Testis (tissue), 3 donors: ENCODE results near the gene TGFBR2. TPM values are rescaled to one million over a fixed set of nuclear protein-coding genes. Genes with fewer than 3 reads are reported as not detected.

Source experiments
- DNase-seq: peaks from one replicate; pipeline ENCODE4 v3.0.0-alpha.2; 2019
- H3K27ac ChIP-seq, 2 donors: fragments of 200-600 bp; sonication (generic); one replicate each; pipeline ENCODE4 v1.5.1; 2019
- H3K27me3 ChIP-seq: fragments of 200-600 bp; sonication (generic); one replicate; pipeline ENCODE4 v1.5.1; 2019
- H3K36me3 ChIP-seq: fragments of 200-600 bp; sonication (generic); one replicate; pipeline ENCODE4 v1.5.1; 2017; ENCODE audit warnings: low read depth; ENCODE audit errors: missing control alignments
- H3K4me1 ChIP-seq: fragments of 200-600 bp; sonication (generic); one replicate; pipeline ENCODE4 v1.5.1; 2019
- H3K4me3 ChIP-seq, 2 donors: fragments of 200-600 bp; sonication (generic); one replicate each; pipeline ENCODE4 v1.5.1; 2017 to 2019
- H3K9me3 ChIP-seq: fragments of 200-600 bp; sonication (generic); one replicate; pipeline ENCODE4 v1.5.1; 2017
- POLR2A ChIP-seq: fragments of 450-650 bp; IDR thresholded peaks from one replicate; pipeline ENCODE4 v1.6.1; 2017; ENCODE audit warnings: antibody characterized with exemption, mild to moderate bottlenecking, moderate library complexity
- WGBS, 2 donors: methylation state at CpG; one replicate each; pipeline ENCODE4 v1.1.5; 2018; 5-methylcytosine and 5-hydroxymethylcytosine counted together
- intact Hi-C: fragments of 100-400 bp; cut with DNase I; formaldehyde crosslinking; loops from one replicate; pipeline ENCODE4 v1.15.1; 2023; ENCODE audit warnings: low total_unique reads
- polyA plus RNA-seq: library from polyadenylated mRNA; stranded (reverse); fragments of 350-450 nt; fragmentation: Illumina TruSeq; extraction: RNeasy Lipid Tissue Mini Kit (QIAGEN cat#74804); gene quantifications from one replicate; pipeline ENCODE4 v1.2.3, GENCODE V29; 2014; ENCODE audit warnings: low read depth, low replicate concordance; ENCODE audit not compliant: insufficient read depth
- total RNA-seq, 2 donors: library from RNA; depleted of rRNA; stranded (reverse); fragments of >200 nt; gene quantifications; one replicate each; pipeline ENCODE4 v1.2.3, GENCODE V29; 2016
- TF ChIP-seq, protein P1 (sequence below), 3 experiments: fragments of 450-650 bp in 2 of 3; fragments of 200-600 bp in 1 of 3; sonication (generic) in 1 of 3; IDR thresholded peaks; one replicate each; pipeline ENCODE4 v1.5.1; 2016 to 2019; ENCODE audit warnings: antibody characterized with exemption in 3 of 3, mild to moderate bottlenecking in 2 of 3, moderate library complexity in 1 of 3

The TGFBR2 gene
- total and polyA plus RNA-seq, 3 donors from 2014 or later: 18.7 to 35.3 (median 26.1) TPM

GRCh38 chr3:30723211-30723610, 116.8 kb downstream of the TGFBR2 start:
- H3K4me3 ChIP-seq: no peak overlapping the region
- no peaks in the 10 kb centered on the region for H3K27me3 ChIP-seq
- no peaks in the 10 kb centered on the region for H3K36me3 ChIP-seq
- TF ChIP-seq POLR2A: no peak
- TF ChIP-seq, protein P1, sequence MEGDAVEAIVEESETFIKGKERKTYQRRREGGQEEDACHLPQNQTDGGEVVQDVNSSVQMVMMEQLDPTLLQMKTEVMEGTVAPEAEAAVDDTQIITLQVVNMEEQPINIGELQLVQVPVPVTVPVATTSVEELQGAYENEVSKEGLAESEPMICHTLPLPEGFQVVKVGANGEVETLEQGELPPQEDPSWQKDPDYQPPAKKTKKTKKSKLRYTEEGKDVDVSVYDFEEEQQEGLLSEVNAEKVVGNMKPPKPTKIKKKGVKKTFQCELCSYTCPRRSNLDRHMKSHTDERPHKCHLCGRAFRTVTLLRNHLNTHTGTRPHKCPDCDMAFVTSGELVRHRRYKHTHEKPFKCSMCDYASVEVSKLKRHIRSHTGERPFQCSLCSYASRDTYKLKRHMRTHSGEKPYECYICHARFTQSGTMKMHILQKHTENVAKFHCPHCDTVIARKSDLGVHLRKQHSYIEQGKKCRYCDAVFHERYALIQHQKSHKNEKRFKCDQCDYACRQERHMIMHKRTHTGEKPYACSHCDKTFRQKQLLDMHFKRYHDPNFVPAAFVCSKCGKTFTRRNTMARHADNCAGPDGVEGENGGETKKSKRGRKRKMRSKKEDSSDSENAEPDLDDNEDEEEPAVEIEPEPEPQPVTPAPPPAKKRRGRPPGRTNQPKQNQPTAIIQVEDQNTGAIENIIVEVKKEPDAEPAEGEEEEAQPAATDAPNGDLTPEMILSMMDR (IDR thresholded peaks at IDR 0.05): no peak
- no peak for DNase-seq
- intact Hi-C loops: no loop called here
- H3K4me1 ChIP-seq: no peaks in the 10 kb centered on the region
- 92 to 95% methylated on average over 1 of the region's 1 CpG for WGBS, 2 donors
- no peak overlapping the region for H3K27ac ChIP-seq
- no peaks in the 10 kb centered on the region for H3K9me3 ChIP-seq

GRCh38 chr3:30724863-30725262, 118.5 kb downstream of the TGFBR2 start:
- intact Hi-C loops: no loop called here
- Histone ChIP-seq H3K27me3 (no peaks in the 10 kb centered on the region), H3K36me3 (no peaks in the 10 kb centered on the region), H3K9me3 (no peaks in the 10 kb centered on the region), H3K27ac (no peak overlapping the region), H3K4me3 (no peak overlapping the region), H3K4me1 (no peaks in the 10 kb centered on the region)
- WGBS, 2 donors: 94 to 97% methylated on average over 3 of the region's 3 CpGs
- no peak for DNase-seq
- no peak for TF ChIP-seq POLR2A

GRCh38 chr3:30728143-30728542, 121.7 kb downstream of the TGFBR2 start:
- WGBS, 2 donors: 85 to 100% methylated on average over 4 of the region's 4 CpGs
- Histone ChIP-seq H3K4me3 (no peak overlapping the region), H3K9me3 (no peaks in the 10 kb centered on the region), H3K36me3 (no peaks in the 10 kb centered on the region), H3K27me3 (no peaks in the 10 kb centered on the region), H3K4me1 (no peaks in the 10 kb centered on the region), H3K27ac (no peak overlapping the region)
- DNase-seq: no peak
- intact Hi-C loops: no loop called here
- TF ChIP-seq, protein P1 (IDR thresholded peaks at IDR 0.05): no peak
- TF ChIP-seq POLR2A: no peak

GRCh38 chr3:30729512-30729911, 123.1 kb downstream of the TGFBR2 start:
- no peaks in the 10 kb centered on the region for H3K36me3 ChIP-seq
- intact Hi-C loops: no loop called here
- DNase-seq: no peak
- no peak overlapping the region for H3K4me3 ChIP-seq
- H3K27me3 ChIP-seq: no peaks in the 10 kb centered on the region
- H3K27ac ChIP-seq: no peak overlapping the region
- WGBS, 2 donors: 70 to 80% methylated on average over 2 of the region's 2 CpGs
- TF ChIP-seq, protein P1 (IDR thresholded peaks at IDR 0.05): no peak
- TF ChIP-seq POLR2A: no peak
- no peaks in the 10 kb centered on the region for H3K9me3 ChIP-seq
- H3K4me1 ChIP-seq: no peaks in the 10 kb centered on the region

- TF ChIP-seq, protein P1 (IDR thresholded peaks at IDR 0.05): no peak
- TF ChIP-seq POLR2A: no peak
- Histone ChIP-seq H3K27ac (no peak overlapping the region), H3K9me3 (no peaks in the 10 kb centered on the region), H3K4me1 (no peaks in the 10 kb centered on the region), H3K4me3 (no peak overlapping the region), H3K27me3 (no peaks in the 10 kb centered on the region), H3K36me3 (no peaks in the 10 kb centered on the region)
- intact Hi-C loops: no loop called here
- no peak for DNase-seq
These were observed 123.5 kb downstream of the TGFBR2 start for GRCh38 chr3:30729936-30730335.
